Osteoblast (primary cell): ENCODE results near the gene CD14. TPM values are rescaled to one million over a fixed set of nuclear protein-coding genes. Genes with fewer than 3 reads are reported as not detected.
A peak's percentile ranks its signal among the peaks of the same experiment; 100 is the strongest.
"Not testable (repeated sequence)": the region's sequence is repeated elsewhere in the genome, so short reads cannot be mapped to it uniquely, and the experiment has no call there.

Source experiments
- DNase-seq: peaks from one replicate; pipeline ENCODE4 v3.0.0; 2011; ENCODE audit warnings: low spot score, mixed read lengths; ENCODE audit not compliant: insufficient read length; ENCODE audit errors: missing footprints
- H2AFZ ChIP-seq: 2 replicates; pipeline ENCODE4 v1.6.0; 2011; ENCODE audit warnings: mild to moderate bottlenecking, low read length
- H3K27ac ChIP-seq: 2 replicates; pipeline ENCODE4 v1.5.1; 2011; ENCODE audit warnings: mild to moderate bottlenecking, low read depth, low read length, moderate library complexity
- H3K27me3 ChIP-seq: 2 replicates; pipeline ENCODE4 v1.6.0; 2012; ENCODE audit warnings: mild to moderate bottlenecking, control low read depth, inconsistent platforms, low read length, moderate library complexity; ENCODE audit not compliant: insufficient read depth
- H3K36me3 ChIP-seq: 2 replicates; pipeline ENCODE4 v1.5.1; 2011; ENCODE audit warnings: mild to moderate bottlenecking, low read length, control low read depth, moderate library complexity; ENCODE audit not compliant: insufficient read depth
- H3K4me1 ChIP-seq: 2 replicates; pipeline ENCODE4 v1.5.1; 2011; ENCODE audit warnings: mild to moderate bottlenecking, low read length, control low read depth, moderate library complexity; ENCODE audit not compliant: insufficient read depth
- H3K4me2 ChIP-seq: 2 replicates; pipeline ENCODE4 v1.6.0; 2011; ENCODE audit warnings: mild to moderate bottlenecking, low read length; ENCODE audit not compliant: insufficient read depth
- H3K4me3 ChIP-seq: fragments of 200-600 bp; sonication (generic); 3 replicates; pipeline ENCODE4 v1.5.1; 2012; ENCODE audit warnings: mild to moderate bottlenecking, low read length, inconsistent platforms; ENCODE audit not compliant: insufficient read depth
- H3K79me2 ChIP-seq: 2 replicates; pipeline ENCODE4 v1.6.0; 2012; ENCODE audit warnings: mild to moderate bottlenecking, low read length, control low read depth, inconsistent platforms; ENCODE audit not compliant: insufficient read depth
- H3K9me3 ChIP-seq: 2 replicates; pipeline ENCODE4 v1.5.1; 2011; ENCODE audit warnings: low read depth, low read length, control low read depth
- H4K20me1 ChIP-seq: 2 replicates; pipeline ENCODE4 v1.6.0; 2012; ENCODE audit warnings: mild to moderate bottlenecking, low read length, control low read depth; ENCODE audit not compliant: insufficient read depth
- total RNA-seq: library from RNA; depleted of rRNA; stranded (reverse); fragments of >200 nt; gene quantifications from 2 replicates; pipeline ENCODE4 v1.2.3, GENCODE V29; 2012
- TF ChIP-seq, protein P1 (sequence below): IDR thresholded peaks from 2 replicates; pipeline ENCODE4 v1.5.1; 2011; ENCODE audit warnings: mild to moderate bottlenecking, low read depth, low read length, moderate library complexity; ENCODE audit errors: extremely low read depth

The CD14 gene
- total RNA-seq, 1 donor = 4.0 TPM

DNA sequence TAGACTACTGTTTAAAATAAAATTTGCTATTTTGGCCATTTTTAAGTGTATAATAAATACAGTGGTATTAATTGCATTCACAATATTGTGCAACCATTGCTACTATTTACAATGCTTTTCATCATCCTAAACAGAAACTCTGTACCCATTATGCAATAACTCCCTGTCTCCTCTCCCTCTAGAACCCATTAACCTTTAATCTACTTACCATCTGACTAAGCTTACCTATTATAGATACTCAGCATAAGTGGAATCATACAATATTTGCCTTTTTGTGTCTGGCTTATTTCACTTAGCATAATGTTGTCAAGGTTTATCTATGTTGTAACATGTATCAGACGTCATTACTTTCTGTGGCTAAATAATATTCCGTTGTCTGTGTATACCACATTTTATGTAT, 25.9 kb downstream of the CD14 start:
- H2AFZ ChIP-seq = no peak overlapping the region
- no peaks in the 10 kb centered on the region for H3K36me3 ChIP-seq
- DNase-seq = no peak
- H3K4me1 ChIP-seq = peaks cover 17% of the 10 kb centered on the region
- H4K20me1 ChIP-seq = no peaks in the 10 kb centered on the region
- no peak overlapping the region for H3K4me2 ChIP-seq
- no peaks in the 10 kb centered on the region for H3K79me2 ChIP-seq
- no peaks in the 10 kb centered on the region for H3K9me3 ChIP-seq
- H3K27me3 ChIP-seq = no peaks in the 10 kb centered on the region
- H3K4me3 ChIP-seq = no peak overlapping the region
- TF ChIP-seq, protein P1, sequence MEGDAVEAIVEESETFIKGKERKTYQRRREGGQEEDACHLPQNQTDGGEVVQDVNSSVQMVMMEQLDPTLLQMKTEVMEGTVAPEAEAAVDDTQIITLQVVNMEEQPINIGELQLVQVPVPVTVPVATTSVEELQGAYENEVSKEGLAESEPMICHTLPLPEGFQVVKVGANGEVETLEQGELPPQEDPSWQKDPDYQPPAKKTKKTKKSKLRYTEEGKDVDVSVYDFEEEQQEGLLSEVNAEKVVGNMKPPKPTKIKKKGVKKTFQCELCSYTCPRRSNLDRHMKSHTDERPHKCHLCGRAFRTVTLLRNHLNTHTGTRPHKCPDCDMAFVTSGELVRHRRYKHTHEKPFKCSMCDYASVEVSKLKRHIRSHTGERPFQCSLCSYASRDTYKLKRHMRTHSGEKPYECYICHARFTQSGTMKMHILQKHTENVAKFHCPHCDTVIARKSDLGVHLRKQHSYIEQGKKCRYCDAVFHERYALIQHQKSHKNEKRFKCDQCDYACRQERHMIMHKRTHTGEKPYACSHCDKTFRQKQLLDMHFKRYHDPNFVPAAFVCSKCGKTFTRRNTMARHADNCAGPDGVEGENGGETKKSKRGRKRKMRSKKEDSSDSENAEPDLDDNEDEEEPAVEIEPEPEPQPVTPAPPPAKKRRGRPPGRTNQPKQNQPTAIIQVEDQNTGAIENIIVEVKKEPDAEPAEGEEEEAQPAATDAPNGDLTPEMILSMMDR = no peak
- no peak overlapping the region for H3K27ac ChIP-seq

DNA sequence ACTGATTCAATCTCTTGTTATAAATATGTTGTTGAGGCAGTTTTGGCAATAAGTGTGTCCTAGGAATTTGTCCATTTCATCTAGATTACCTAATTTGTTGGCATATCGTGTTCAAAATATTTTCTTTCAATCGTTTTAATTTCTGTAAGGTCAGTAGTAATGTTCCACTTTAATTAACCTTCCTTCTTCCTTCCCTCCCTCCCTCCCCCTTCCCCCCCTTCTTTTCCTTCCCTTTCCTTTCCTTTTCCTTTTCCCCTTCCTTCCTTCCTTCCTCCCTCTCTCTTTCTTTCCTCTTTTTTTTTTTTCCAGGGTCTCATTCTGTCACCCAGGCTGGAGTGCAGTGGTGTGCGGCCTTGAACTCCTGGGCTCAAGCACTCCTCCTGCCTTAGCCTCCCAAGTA, 27.1 kb downstream of the CD14 start:
- H3K27me3 ChIP-seq = no peaks in the 10 kb centered on the region
- H4K20me1 ChIP-seq = no peaks in the 10 kb centered on the region
- H3K9me3 ChIP-seq = no peaks in the 10 kb centered on the region
- peaks cover 6% of the 10 kb centered on the region for H3K4me1 ChIP-seq
- H3K36me3 ChIP-seq = no peaks in the 10 kb centered on the region
- no peak overlapping the region for H2AFZ ChIP-seq
- no peaks in the 10 kb centered on the region for H3K79me2 ChIP-seq
- TF ChIP-seq, protein P1 = no peak
- no peak overlapping the region for H3K4me3 ChIP-seq
- H3K27ac ChIP-seq = no peak overlapping the region
- H3K4me2 ChIP-seq = no peak overlapping the region
- DNase-seq = no peak

DNA sequence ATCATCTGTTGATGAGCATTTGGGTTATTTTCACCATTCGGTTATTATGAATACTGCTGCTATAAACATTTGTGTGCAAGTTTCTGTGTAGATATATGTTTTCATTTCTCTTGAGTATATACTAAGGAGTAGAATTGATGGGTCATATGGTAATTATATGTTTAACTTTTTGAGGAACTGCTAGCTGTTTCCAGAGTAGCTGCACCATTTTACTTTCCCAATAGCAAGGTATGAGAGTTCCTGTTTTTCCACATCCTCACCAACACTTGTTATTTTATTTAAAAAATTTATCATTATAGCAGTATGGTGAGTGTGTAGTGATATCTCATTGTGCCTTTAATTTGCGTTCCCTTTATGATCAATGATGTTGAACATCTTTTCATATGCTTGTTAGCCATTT, 29.2 kb downstream of the CD14 start:
- Histone ChIP-seq H3K27me3 (no peaks in the 10 kb centered on the region), H3K36me3 (no peaks in the 10 kb centered on the region), H3K4me1 (no peaks in the 10 kb centered on the region), H3K27ac (no peak overlapping the region), H3K4me3 (no peak overlapping the region), H4K20me1 (no peaks in the 10 kb centered on the region), H2AFZ (no peak overlapping the region), H3K79me2 (no peaks in the 10 kb centered on the region), H3K4me2 (no peak overlapping the region), H3K9me3 (no peaks in the 10 kb centered on the region)
- TF ChIP-seq, protein P1 = no peak
- no peak for DNase-seq

DNA sequence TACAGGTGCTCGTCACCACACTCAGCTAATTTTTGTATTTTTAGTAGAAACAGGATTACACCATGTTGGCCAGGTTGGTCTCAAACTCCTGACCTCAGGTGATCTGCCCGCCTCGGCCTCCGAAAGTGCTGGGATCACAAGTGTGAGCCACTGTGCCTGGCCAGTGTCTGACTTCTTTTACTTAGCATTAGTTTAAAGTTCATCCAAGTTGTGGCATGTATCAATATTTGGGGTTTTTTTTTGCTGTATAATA, 29.6 kb downstream of the CD14 start:
- H2AFZ ChIP-seq, H3K4me3 ChIP-seq: not testable (repeated sequence)

DNA sequence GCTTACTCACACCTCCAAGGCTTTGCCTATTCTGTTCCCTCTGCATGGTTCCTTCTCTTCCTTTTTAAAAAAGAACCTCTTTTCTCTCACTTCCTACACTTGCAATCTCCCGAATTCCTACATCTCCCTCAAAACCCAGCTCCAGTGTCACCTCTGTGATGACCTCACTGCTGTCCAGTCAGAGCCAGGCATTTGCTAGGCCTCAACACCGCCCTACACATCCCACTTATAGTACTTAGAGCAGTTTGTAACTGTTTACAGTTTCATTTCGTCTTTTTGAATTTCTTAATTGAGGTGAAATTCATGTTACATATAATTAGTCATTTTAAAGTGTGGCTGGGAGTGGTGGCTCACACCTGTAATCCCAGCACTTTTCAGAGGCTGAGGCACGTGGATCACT, 30.8 kb downstream of the CD14 start:
- no peak overlapping the region for H3K4me2 ChIP-seq
- H3K79me2 ChIP-seq = no peaks in the 10 kb centered on the region
- H4K20me1 ChIP-seq = no peaks in the 10 kb centered on the region
- H3K4me1 ChIP-seq = no peaks in the 10 kb centered on the region
- H3K4me3 ChIP-seq = no peak overlapping the region
- H3K9me3 ChIP-seq = no peaks in the 10 kb centered on the region
- TF ChIP-seq, protein P1 = no peak
- H3K27me3 ChIP-seq = no peaks in the 10 kb centered on the region
- DNase-seq = no peak
- H3K27ac ChIP-seq = peak overlapping the region; percentile 36
- H2AFZ ChIP-seq = no peak overlapping the region
- no peaks in the 10 kb centered on the region for H3K36me3 ChIP-seq

More for the DNA sequence above, 29.6 kb downstream of the CD14 start:
- not testable (repeated sequence) for DNase-seq, H4K20me1 ChIP-seq, H3K9me3 ChIP-seq, H3K36me3 ChIP-seq, H3K79me2 ChIP-seq, H3K27me3 ChIP-seq, H3K4me2 ChIP-seq, H3K4me1 ChIP-seq, H3K27ac ChIP-seq
